ENCODE data around the gene UST.

Gene UST

GRCh38 chr6:148892247-148892646, 145.4 kb downstream of the UST start:
- H3K18ac ChIP-seq (ENCODE audit: low read depth in 1 of 2, low read length in 2 of 2) = no peak overlapping the region
- H3K4me2 ChIP-seq (ENCODE audit: low read length, poor library complexity, severe bottlenecking) = no peak overlapping the region
- no peak for DNase-seq
- no peak overlapping the region for H2AK5ac ChIP-seq (ENCODE audit: low read length, severe bottlenecking)
- H2AFZ ChIP-seq (ENCODE audit: low read depth, low read length) = no peak overlapping the region
- H3K9me3 ChIP-seq (ENCODE audit: control insufficient read depth, low read length) = no peaks in the 10 kb centered on the region
- H3K27ac ChIP-seq (ENCODE audit: low read length, poor library complexity, severe bottlenecking) = no peak overlapping the region
- H2BK5ac ChIP-seq (ENCODE audit: low read depth, low read length, poor library complexity, severe bottlenecking) = no peak overlapping the region
- H3K36me3 ChIP-seq (ENCODE audit: control insufficient read depth in 1 of 2, insufficient read depth in 2 of 2, low read depth in 1 of 2, low read length in 2 of 2) = no peaks in the 10 kb centered on the region
- H3K27me3 ChIP-seq (ENCODE audit: control insufficient read depth in 1 of 2, insufficient read depth in 1 of 2, low read length in 2 of 2) = no peaks in the 10 kb centered on the region
- H4K8ac ChIP-seq (ENCODE audit: low read length) = no peak overlapping the region
- H3K4me1 ChIP-seq (ENCODE audit: control insufficient read depth, insufficient read depth, low read depth, low read length) = no peaks in the 10 kb centered on the region
- H2BK12ac ChIP-seq (ENCODE audit: low read length in 2 of 2) = no peak overlapping the region
- no peak overlapping the region for H2BK120ac ChIP-seq (ENCODE audit: low read depth, low read length)
- H3K4ac ChIP-seq (ENCODE audit: low read depth in 1 of 2, low read length in 2 of 2) = no peak overlapping the region
- no peaks in the 10 kb centered on the region for H3K79me1 ChIP-seq (replicated peaks; ENCODE audit: low read length, poor library complexity, severe bottlenecking)
- H2BK15ac ChIP-seq (ENCODE audit: low read depth, poor library complexity, severe bottlenecking) = no peak overlapping the region
- H3K23ac ChIP-seq (ENCODE audit: low read length in 2 of 2) = no peak overlapping the region
- H3K9ac ChIP-seq (ENCODE audit: low read length) = no peak overlapping the region
- H4K91ac ChIP-seq (ENCODE audit: low read length) = no peak overlapping the region
- H3K14ac ChIP-seq (ENCODE audit: low read length in 2 of 2) = no peak overlapping the region
- no peak overlapping the region for H3K4me3 ChIP-seq (ENCODE audit: insufficient read depth in 1 of 2, low read depth in 1 of 2, low read length in 2 of 2)

GRCh38 chr6:148893073-148893472, 146.2 kb downstream of the UST start:
- no peak overlapping the region for H2AK5ac ChIP-seq (ENCODE audit: low read length, severe bottlenecking)
- no peak overlapping the region for H3K23ac ChIP-seq (ENCODE audit: low read length in 2 of 2)
- H2BK120ac ChIP-seq (ENCODE audit: low read depth, low read length) = no peak overlapping the region
- no peak overlapping the region for H4K8ac ChIP-seq (ENCODE audit: low read length)
- H3K4ac ChIP-seq (ENCODE audit: low read depth in 1 of 2, low read length in 2 of 2) = no peak overlapping the region
- no peak overlapping the region for H3K14ac ChIP-seq (ENCODE audit: low read length in 2 of 2)
- H3K36me3 ChIP-seq (ENCODE audit: control insufficient read depth in 1 of 2, insufficient read depth in 2 of 2, low read depth in 1 of 2, low read length in 2 of 2) = no peaks in the 10 kb centered on the region
- no peak for DNase-seq
- H4K91ac ChIP-seq (ENCODE audit: low read length) = no peak overlapping the region
- no peak overlapping the region for H3K4me3 ChIP-seq (ENCODE audit: insufficient read depth in 1 of 2, low read depth in 1 of 2, low read length in 2 of 2)
- no peaks in the 10 kb centered on the region for H3K27me3 ChIP-seq (ENCODE audit: control insufficient read depth in 1 of 2, insufficient read depth in 1 of 2, low read length in 2 of 2)
- no peak overlapping the region for H3K4me2 ChIP-seq (ENCODE audit: low read length, poor library complexity, severe bottlenecking)
- no peak overlapping the region for H3K9ac ChIP-seq (ENCODE audit: low read length)
- no peak overlapping the region for H3K18ac ChIP-seq (ENCODE audit: low read depth in 1 of 2, low read length in 2 of 2)
- no peak overlapping the region for H2BK15ac ChIP-seq (ENCODE audit: low read depth, poor library complexity, severe bottlenecking)
- no peaks in the 10 kb centered on the region for H3K4me1 ChIP-seq (ENCODE audit: control insufficient read depth, insufficient read depth, low read depth, low read length)
- H3K27ac ChIP-seq (ENCODE audit: low read length, poor library complexity, severe bottlenecking) = no peak overlapping the region
- H2AFZ ChIP-seq (ENCODE audit: low read depth, low read length) = no peak overlapping the region
- no peaks in the 10 kb centered on the region for H3K9me3 ChIP-seq (ENCODE audit: control insufficient read depth, low read length)
- no peak overlapping the region for H2BK12ac ChIP-seq (ENCODE audit: low read length in 2 of 2)
- no peaks in the 10 kb centered on the region for H3K79me1 ChIP-seq (replicated peaks; ENCODE audit: low read length, poor library complexity, severe bottlenecking)
- no peak overlapping the region for H2BK5ac ChIP-seq (ENCODE audit: low read depth, low read length, poor library complexity, severe bottlenecking)
- WGBS = 80% methylated on average over 2 of the region's 2 CpGs

DNA sequence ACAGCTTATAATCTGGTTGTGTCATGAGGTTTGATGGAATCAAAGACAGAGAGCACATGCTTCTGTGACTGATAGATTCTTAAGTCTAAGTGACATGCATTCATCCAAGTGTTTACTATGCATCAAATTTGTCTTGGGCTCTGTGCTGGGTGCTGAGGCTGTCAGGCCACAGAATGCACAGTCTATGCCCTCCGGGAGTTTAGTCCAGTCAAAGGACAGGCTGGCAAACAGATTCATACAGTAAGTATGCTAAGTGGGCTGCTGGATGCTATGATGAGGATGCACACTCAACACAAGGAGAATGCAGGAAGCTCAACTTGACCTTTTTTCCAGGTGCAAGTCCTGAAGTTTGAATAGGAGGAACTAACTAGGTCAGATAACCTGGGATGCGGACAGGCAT, 146.7 kb downstream of the UST start:
- Histone ChIP-seq H3K18ac (ENCODE audit: low read depth in 1 of 2, low read length in 2 of 2) (no peak overlapping the region), H3K4ac (ENCODE audit: low read depth in 1 of 2, low read length in 2 of 2) (no peak overlapping the region), H3K4me3 (ENCODE audit: insufficient read depth in 1 of 2, low read depth in 1 of 2, low read length in 2 of 2) (no peak overlapping the region), H3K9ac (ENCODE audit: low read length) (no peak overlapping the region), H2BK5ac (ENCODE audit: low read depth, low read length, poor library complexity, severe bottlenecking) (no peak overlapping the region), H3K27ac (ENCODE audit: low read length, poor library complexity, severe bottlenecking) (no peak overlapping the region), H2AFZ (ENCODE audit: low read depth, low read length) (no peak overlapping the region), H4K91ac (ENCODE audit: low read length) (no peak overlapping the region), H3K23ac (ENCODE audit: low read length in 2 of 2) (no peak overlapping the region), H3K14ac (ENCODE audit: low read length in 2 of 2) (no peak overlapping the region), H3K79me1 (replicated peaks; ENCODE audit: low read length, poor library complexity, severe bottlenecking) (no peaks in the 10 kb centered on the region), H2AK5ac (ENCODE audit: low read length, severe bottlenecking) (no peak overlapping the region), H3K9me3 (ENCODE audit: control insufficient read depth, low read length) (no peaks in the 10 kb centered on the region), H2BK12ac (ENCODE audit: low read length in 2 of 2) (no peak overlapping the region), H2BK120ac (ENCODE audit: low read depth, low read length) (no peak overlapping the region), H3K36me3 (ENCODE audit: control insufficient read depth in 1 of 2, insufficient read depth in 2 of 2, low read depth in 1 of 2, low read length in 2 of 2) (no peaks in the 10 kb centered on the region), H3K4me1 (ENCODE audit: control insufficient read depth, insufficient read depth, low read depth, low read length) (no peaks in the 10 kb centered on the region), H2BK15ac (ENCODE audit: low read depth, poor library complexity, severe bottlenecking) (no peak overlapping the region), H3K27me3 (ENCODE audit: control insufficient read depth in 1 of 2, insufficient read depth in 1 of 2, low read length in 2 of 2) (no peaks in the 10 kb centered on the region), H3K4me2 (ENCODE audit: low read length, poor library complexity, severe bottlenecking) (no peak overlapping the region), H4K8ac (ENCODE audit: low read length) (no peak overlapping the region)
- DNase-seq = no peak
- WGBS = 96% methylated on average over 2 of the region's 2 CpGs

GRCh38 chr6:148898376-148899014, 151.7 kb downstream of the UST start:
- no peaks in the 10 kb centered on the region for H3K9me3 ChIP-seq (ENCODE audit: control insufficient read depth, low read length)
- H4K91ac ChIP-seq (ENCODE audit: low read length) = no peak overlapping the region
- no peak overlapping the region for H3K4ac ChIP-seq (ENCODE audit: low read depth in 1 of 2, low read length in 2 of 2)
- no peak overlapping the region for H3K4me3 ChIP-seq (ENCODE audit: insufficient read depth in 1 of 2, low read depth in 1 of 2, low read length in 2 of 2)
- no peak overlapping the region for H2BK15ac ChIP-seq (ENCODE audit: low read depth, poor library complexity, severe bottlenecking)
- H3K18ac ChIP-seq (ENCODE audit: low read depth in 1 of 2, low read length in 2 of 2) = no peak overlapping the region
- no peak overlapping the region for H3K23ac ChIP-seq (ENCODE audit: low read length in 2 of 2)
- H3K4me1 ChIP-seq (ENCODE audit: control insufficient read depth, insufficient read depth, low read depth, low read length) = no peaks in the 10 kb centered on the region
- no peak overlapping the region for H2BK120ac ChIP-seq (ENCODE audit: low read depth, low read length)
- H3K9ac ChIP-seq (ENCODE audit: low read length) = no peak overlapping the region
- H2BK12ac ChIP-seq (ENCODE audit: low read length in 2 of 2) = no peak overlapping the region
- H4K8ac ChIP-seq (ENCODE audit: low read length) = no peak overlapping the region
- H3K36me3 ChIP-seq (ENCODE audit: control insufficient read depth in 1 of 2, insufficient read depth in 2 of 2, low read depth in 1 of 2, low read length in 2 of 2) = peaks cover 0 to 5% of the 10 kb centered on the region in 2 experiments
- H2BK5ac ChIP-seq (ENCODE audit: low read depth, low read length, poor library complexity, severe bottlenecking) = no peak overlapping the region
- DNase-seq = no peak
- no peak overlapping the region for H3K14ac ChIP-seq (ENCODE audit: low read length in 2 of 2)
- H2AFZ ChIP-seq (ENCODE audit: low read depth, low read length) = no peak overlapping the region
- no peaks in the 10 kb centered on the region for H3K79me1 ChIP-seq (replicated peaks; ENCODE audit: low read length, poor library complexity, severe bottlenecking)
- H3K4me2 ChIP-seq (ENCODE audit: low read length, poor library complexity, severe bottlenecking) = no peak overlapping the region
- WGBS = 99% methylated on average over 4 of the region's 4 CpGs
- H2AK5ac ChIP-seq (ENCODE audit: low read length, severe bottlenecking) = no peak overlapping the region
- H3K27ac ChIP-seq (ENCODE audit: low read length, poor library complexity, severe bottlenecking) = no peak overlapping the region
- no peaks in the 10 kb centered on the region for H3K27me3 ChIP-seq (ENCODE audit: control insufficient read depth in 1 of 2, insufficient read depth in 1 of 2, low read length in 2 of 2)

All from mesenchymal stem cell (in vitro differentiated cells and primary cell).